NOMO-1 (cell line): ENCODE results near the gene URB1.
"Not testable (repeated sequence)": the region's sequence is repeated elsewhere in the genome, so short reads cannot be mapped to it uniquely, and the experiment has no call there.

Source experiments
- DNase-seq, 2 experiments: peaks; one replicate each; lab custom pipeline; 2025; ENCODE audit not compliant: unreplicated experiment in 2 of 2; lab: John Stamatoyannopoulos, UW

URB1 gene

DNA sequence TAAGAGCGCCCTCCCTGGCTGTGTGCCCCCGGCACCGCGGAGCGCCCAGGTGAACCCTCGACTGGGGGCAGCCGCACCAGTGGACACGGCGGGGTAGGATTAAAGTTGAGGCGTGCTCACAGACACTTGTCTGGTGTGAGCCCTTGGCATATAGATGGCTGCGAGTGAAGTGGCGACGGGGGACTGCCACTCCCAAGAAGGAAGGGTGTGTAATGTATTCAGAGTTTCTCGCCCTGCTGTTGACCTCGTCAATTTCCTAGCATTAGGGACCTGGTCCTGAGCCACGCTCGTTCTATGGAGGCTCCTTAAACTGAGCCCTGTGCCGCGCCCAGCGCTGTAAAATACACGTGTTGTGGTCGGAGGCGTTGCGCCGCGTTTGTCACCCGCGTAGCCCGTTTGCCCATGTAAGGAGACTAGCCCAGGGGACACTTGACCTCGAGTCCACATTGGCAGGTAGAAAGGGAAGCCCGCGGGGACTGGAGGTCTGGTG lies 20.2 kb upstream of the URB1 start:
- DNase-seq, result no peak

DNA sequence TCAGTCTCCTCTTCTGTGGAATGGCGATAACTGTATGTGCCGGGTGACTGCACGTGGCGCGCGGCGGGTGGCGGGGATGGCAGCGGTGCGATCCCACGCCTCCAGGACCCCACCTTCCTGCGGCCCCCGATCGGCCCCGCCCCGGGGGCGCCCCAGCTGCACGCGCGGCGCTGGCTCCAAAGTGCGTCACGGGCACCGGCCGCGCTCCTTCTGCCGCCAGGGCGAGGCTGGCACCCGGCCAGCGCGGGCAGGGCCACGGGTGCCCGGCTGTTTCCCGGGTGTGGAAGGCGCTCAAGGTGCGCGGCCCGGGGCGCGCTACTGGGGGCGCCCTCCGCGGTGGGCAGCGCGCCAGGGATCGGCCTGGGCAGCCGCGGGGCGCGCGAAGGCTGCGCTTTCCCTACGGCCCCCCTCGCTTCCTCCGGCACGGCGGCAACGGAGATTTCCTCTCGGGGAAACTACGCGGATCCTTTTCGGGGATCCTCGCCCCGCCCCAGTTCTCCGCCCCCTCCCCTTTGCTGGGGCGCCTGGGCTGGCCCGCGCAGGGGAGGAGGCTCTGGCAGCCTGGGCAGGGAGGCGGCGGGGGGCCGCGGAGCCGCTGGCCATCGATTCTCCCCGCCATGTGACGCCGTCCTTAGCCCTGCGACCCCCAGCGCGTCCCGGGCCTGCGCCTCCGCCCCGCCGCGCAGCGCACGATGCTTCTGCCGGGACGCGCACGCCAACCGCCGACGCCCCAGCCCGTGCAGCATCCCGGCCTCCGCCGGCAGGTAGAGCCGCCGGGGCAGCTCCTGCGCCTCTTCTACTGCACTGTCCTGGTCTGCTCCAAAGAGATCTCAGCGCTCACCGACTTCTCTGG lies 19.6 kb upstream of the URB1 start, which contains the start of gene EVA1C:
EVA1C (plus strand) TSS at position 545 of the 853 bp plus-strand sequence; CDS start at position 693, 148 bp downstream.
- DNase-seq, result no peak

DNA sequence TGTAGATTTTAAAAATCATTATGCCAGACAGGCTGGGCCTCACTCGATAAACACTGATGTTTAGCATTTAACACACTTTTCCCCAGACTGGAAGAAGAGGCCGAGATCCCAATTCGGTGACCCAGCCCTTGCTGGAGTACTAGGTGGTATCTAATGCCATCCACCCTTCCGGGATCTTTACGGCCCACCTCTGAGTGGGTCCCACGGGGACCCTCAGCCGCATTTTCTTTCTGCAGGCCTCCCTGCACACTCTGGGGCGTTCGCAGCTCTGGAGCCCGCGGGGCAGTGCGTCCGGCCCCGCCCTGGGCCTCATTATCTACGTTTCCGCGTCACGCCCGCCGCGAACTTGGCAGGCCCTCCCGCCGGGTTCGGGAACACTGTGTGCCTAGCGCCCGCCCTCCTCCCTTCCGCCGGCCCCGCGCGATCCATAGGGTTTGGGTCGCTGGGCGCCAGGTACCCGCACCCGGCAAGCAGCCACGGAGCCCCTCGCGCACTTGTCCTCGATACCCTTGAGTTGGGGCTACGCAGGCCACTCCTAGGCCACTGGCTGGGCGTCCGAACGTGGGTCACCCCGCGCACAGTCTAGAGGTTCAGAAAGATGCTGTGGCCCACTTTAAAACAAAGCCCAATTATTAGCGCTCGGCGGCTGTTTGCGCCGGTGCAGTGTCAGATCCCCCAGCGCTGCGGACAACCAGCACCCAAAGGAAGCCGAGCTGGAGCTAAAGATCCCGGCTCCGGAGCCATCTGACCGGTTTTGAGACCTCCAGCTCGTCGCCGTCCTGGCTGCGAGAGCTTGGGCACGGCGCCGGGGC lies 18.7 kb upstream of the URB1 start:
- DNase-seq, result peak; percentile 29 to 57

DNA sequence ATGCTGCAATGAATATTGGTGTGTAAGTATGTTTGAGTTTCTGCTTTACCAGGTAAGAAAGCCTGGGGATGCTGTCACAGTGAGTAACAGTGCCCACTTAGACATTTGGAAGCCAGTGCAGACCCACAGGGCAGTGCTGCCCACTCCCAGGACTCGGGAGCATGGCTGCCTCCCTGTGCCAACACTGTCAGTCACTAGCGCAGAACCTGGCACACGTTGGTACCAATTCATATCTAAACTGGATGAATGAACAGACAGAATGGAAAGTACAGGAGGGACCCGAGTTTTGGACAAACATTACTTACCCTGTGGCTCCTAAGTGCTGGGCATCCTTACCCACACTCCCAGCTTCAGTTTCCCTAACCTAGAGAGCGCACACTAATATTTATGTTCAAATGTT lies 18.1 kb upstream of the URB1 start:
- DNase-seq, result no peak

DNA sequence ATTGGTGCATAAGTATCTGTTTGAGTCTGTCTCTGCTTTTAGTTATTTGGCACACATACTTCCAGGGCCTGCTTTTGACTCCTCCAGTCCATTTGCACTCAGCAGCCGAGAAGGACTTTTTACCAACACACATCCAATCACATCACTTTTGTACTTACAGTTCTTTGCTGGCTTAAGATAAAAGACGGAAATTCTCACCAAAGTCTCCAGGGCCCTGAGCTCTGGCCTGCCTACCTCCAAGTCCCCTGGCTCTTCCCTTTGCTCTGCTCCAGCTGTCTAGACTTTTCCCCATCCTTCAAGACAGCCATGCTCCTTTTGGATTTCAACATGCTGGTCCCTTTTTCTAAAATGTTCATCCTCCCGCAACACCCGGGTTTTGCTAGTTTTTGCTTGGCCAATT lies 17.5 kb upstream of the URB1 start:
- DNase-seq, result no peak

DNA sequence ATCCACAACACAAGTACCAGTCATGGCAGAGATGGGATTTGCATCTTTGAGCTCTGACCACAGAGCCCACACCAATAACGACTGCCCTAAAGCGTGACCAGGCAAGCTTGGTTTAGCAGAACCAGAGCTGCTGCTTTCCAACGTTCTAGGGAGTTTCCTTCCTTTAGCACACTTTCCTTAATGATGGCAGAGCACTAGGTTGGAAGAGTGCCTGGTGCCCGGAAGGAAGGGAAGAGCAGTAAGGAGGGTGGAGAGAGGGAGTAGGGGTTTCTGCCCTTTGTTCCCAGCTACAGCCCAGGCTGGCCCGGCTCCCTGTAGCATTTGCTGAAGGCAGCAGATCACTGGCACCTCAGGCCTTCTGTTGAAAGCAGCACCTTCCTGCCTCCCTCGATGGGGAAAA lies 13.6 kb upstream of the URB1 start:
- no peak for DNase-seq

DNA sequence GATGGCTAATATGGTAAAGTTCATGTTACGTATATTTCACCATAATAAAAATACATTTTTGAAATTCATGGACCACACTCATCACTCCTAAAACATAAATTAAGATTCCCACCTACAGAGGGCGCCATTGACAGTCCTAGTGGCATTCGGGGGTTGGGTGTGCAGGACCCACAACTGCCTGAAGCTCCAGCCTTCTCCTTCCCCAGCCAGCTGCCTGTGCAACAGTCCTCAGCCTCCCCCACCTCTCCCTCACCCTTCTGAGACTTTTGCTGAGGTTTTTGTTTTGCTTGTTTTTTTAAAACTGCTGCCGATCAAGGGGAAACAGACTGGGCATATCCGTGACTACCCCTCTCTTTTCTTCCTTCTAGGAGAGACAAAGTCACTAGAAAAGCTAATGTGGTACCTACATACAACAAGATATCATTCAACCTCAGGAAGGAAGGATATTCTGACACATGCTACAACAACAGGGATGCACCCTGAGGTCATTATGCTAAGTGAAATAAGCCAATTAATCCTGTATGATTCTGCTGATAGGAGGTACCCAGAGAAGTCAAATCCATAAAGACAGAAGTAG lies 10.5 kb upstream of the URB1 start:
- peak; percentile 30 to 33 for DNase-seq

DNA sequence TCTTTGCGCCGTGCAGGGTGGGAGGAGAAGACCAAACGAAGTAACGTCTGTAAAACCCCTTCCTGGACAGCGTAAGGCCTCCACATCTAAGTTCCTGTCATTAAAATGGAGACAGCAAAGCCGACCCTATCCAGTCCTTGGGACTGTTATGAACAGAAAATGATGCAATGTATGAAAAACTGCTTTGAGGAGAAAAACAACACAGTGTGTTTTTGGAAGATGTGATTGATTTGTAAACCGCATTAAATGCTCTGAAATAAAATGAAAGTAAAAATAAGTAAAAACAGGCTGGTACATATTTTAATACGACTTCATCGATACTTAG lies 827 bp upstream of the URB1 start:
- peak; percentile 83 to 84 for DNase-seq

DNA sequence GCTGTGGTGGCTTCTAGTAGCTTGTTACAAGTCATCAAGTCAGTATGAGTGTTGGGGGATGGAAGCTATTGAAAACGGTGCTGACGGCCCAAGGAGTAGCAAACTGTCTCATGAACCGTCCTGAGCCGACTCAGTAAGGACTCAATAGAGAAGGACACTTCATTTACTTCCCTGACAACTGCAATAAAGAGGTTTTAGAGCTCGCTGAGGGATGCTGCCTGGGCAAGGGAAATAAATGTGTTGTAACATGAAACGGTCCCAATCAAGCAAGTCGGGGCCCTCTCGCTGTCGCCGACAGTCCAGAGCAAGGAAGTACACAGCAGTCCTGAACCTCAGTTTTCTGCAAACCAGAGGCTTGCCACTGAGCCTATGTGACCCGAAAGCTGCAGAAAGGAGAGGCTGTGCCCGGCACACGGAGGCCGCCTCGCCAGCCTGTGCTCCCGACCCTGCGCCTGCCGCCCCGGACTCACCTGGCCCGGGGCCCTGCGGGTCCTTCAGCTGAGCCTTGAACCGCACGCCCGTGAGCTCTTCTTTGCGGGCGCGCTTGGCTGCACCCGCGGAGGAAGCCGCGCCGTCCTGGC lies 423 bp downstream of the URB1 start:
- DNase-seq, result no peak

DNA sequence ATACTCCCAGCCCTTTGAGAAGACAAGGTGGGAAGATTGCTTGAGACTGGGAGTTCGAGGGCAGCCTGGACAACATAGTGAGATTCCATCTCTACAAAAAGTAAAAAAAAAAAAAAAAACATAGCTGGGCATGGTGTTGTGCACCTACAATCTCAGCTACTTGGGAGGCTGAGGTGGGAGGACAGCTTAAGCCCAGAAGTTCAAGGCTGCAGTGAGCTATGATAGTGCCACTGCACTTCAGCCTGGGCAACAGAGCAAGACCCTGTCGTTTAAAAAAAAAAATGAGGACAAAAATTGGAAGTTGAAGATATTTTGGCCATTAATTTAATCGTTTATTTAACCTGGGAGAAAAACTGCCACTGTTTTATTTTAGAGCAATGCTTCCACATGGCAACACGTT lies 1.1 kb downstream of the URB1 start:
- DNase-seq, result no peak

DNA sequence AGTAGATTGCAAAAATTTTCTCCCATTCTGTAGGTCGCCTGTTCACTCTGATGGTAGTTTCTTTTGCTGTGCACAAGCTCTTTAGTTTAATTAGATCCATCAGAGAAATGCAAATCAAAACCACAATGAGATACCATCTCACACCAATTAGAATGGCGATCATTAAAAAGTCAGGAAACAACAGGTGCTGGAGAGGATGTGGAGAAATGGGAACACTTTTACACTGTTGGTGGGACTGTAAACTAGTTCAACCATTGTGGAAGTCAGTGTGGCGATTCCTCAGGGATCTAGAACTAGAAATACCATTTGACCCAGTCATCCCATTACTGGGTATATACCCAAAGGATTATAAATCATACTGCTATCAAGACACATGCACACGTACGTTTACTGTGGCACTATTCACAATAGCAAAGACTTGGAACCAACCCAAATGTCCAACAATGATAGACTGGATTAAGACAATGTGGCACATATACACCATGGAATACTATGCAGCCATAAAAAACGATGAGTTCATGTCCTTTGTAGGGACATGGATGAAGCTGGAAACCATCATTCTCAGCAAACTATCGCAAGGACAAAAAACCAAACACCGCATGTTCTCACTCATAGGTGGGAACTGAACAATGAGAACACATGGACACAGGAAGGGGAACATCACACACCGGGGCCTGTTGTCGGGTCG lies 2.1 kb downstream of the URB1 start:
- DNase-seq, result not testable (repeated sequence)

DNA sequence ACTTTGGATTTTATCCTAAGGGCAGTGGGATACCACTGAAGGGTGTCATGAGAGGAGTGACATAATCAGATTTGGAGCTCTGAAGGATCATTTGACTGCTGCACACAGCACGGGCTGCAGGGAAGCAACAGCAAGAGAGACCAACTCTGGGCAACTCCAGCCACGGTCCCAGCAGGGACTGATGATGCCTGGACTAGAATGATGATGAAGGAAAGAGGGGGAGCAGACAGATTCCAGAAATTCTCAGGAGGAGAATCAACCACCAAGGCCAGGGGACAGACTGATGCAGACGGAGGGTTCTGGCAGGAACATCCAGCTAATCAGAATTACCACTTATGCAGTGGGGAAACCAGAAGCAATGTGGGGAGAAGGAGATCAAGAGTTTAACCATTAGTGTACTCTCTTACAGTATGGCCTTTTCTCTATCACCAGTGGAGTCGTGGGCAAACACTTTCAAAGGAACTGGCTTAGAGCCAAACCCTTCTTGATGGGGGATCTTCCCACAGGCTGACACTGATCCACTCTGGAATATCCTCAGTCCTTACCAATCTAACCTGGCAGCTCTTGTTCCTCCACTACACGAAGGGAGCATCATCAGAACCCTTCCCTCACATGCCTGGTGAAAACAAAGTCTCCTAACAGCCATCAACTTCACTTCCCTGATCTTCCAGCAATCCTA lies 3.3 kb downstream of the URB1 start:
- DNase-seq, result no peak

DNA sequence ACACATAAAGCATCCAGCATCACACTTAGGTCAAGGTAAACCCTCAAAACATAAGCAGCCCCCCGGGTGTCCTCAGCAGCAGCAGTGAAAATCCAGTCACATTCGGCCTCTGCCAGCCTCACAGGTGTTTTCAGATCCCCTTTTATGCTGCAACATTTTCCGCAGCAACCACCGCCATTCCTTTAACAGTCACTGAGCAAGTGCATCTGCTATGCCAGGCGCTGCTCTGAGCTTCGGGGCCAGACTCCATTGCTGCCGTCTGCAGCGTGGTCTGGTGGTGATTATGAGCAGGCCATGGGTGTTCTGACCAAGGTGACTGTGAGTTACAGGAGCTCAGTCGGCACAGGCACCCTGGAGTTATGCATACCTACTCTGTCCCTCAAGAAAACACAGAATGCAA lies 4.5 kb downstream of the URB1 start:
- DNase-seq, result no peak

DNA sequence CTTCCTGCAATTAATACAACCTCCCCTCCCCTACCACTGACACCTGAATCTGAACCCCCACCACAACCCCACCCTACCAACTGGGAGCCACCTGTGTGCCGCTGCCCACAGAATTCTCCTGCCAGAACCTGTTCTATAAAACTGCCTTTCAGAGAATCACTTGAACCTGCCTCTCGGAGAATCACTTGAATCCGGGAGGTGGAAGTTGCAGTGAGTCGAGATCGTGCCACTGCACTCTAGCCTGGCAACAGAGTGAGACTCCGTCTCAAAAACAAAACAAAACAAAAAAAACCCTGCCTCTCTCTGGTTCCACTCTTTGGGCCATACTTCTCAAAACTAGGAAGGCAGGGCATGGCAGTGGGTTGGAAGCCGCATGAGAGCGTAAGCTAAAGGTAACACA lies 5.7 kb downstream of the URB1 start:
- DNase-seq, result no peak

DNA sequence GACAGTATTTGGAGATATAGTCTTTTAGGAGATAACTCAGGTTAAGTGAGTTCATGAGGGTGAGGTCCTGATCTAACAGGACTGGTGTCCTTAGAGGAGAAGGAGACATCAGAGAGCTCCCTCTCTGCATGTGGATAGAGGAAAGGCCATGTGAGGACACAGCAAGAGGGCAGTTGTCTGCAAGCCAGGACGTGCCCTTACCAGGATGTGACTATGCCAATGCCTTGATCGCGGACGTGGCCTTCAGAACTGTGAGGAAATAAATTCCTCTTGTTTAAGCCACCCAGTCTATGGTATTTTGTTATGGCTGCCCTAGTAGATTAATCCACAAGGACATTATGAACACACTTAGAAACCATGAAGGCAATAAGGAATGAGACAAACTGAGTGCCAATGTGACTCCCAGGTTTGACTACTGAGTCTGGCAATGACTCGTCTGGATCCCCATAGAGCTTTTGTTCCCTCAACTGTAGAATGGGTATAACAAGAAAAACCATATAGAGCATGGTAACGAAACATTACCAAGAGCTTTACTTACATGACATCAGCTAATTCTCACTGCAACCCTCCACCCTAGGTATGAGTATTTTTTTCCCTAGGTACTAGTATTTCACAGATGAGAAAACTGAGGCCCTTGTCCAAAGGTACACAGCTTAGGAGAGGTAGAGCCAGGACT lies 6.5 kb downstream of the URB1 start:
- DNase-seq, result no peak

DNA sequence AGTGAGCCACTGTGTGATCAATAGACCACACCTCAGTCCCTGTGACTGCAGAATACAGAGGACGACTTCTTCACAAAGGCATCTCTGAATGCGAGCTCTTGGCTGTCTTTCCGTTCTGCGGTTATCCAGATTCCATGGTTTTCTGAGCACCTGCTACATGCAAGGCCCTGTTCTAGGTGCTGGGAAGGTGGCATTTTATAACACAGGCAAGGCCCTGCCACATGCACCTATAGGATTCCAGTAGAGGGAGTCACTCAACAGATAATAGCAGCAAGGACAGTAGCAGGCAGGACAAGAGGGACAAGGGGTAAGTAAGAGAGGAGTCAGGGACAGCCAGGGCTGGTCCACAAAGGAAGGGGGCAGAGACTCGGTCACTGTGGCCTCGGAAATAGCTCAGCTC lies 9.0 kb downstream of the URB1 start:
- no peak for DNase-seq

DNA sequence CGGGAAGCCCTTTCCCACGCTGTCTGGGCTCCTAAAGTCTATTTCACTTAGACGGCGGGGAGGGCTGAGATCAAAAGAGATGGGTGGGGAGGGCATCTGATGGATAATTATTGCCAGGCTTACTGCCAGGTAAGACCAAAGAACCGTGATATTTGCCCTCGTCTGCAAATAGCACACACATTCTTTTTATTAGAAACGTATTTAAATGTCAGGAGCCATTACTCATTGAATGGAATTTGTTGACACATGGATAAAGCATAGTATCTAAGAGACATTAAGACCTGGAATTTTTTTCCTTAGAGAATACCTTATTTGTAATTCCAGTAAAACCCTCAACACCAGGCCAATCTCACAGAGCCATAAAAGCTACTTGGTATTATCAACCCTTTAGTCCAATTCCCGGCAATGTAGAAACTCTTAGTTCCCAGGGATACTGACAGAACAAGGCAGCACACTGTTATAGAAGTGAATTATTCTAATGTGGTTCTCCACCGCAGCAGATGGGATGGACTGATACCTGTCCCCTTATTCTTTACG lies 10.6 kb downstream of the URB1 start:
- no peak for DNase-seq

DNA sequence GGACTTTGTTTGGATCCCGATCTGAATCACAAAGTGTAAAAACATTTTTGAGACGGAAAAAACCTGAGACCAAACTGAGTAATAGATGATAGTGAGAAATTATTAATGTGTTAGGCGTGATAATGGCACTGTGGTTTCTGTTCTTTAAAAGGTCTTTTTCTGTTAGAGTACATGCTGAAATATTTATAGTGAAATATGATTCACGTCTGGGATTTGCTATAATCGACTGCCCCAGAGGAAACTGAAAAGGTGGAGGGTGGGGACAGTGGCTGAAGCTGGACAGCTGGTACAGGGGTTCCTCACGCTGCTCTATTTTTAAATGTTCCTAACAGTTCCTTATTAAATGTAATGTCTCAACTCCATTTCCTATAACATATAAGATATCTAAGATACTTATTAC lies 11.2 kb downstream of the URB1 start:
- no peak for DNase-seq

DNA sequence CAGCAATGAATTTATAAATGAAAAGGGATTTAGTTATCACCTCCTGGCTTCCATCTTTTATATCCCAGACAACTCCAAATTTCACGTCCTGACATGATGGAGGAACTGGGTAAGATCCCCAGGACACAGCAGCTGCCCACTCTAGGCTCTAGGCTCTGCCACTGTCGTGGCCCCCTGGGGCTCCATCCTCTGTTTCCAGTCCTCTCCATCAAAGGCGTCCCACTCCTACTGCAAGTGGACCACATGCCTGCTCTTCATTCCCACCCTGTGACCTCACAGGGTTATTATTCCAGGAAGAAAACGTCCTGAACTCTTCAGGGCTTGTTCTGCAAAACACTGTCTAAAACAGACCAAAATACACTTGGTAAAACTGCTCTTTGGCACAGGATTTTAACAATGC lies 11.9 kb downstream of the URB1 start:
- DNase-seq, result no peak
